ENCODE results near the gene ST6GALNAC2.

The ST6GALNAC2 gene

DNA sequence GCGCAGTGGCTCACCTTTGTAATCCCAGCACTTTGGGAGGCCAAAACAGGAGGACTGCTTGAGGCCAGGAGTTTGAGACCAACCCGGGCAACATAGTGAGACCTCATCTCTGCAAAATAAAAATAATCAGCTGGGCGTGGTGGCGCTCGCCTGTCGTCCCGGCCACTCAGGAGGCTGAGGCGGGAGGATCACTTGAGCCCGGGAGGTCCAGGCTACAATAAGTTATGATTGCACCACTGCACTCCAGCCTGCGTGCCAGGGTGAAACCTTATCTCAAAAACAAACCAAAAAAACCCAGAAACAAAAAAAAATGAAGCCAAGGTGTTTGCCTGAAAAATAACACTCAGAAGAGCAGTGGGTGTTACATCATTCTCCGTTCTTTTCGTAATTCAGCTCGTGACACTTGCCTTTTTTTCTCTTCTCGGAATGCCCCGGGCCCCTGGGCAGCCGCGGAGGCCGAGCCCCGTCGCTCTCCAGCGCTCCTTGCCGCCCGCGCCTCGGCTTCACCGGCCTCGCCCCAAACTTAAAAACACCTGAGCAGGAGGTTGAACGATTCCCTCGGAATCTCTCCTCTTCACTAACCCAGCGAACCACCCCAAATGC, 28.8 kb downstream of the ST6GALNAC2 start:
- no peak for DNase-seq (ENCODE audit: low read depth in 2 of 2)

GRCh38 chr17:76554131-76554530, 31.5 kb downstream of the ST6GALNAC2 start:
- DNase-seq (ENCODE audit: low read depth in 2 of 2) = no peak

- DNase-seq (ENCODE audit: low read depth in 2 of 2) = no peak
Observed at GRCh38 chr17:76553178-76553908, 32.3 kb downstream of the ST6GALNAC2 start.

GRCh38 chr17:76551685-76552084, 34.0 kb downstream of the ST6GALNAC2 start:
- DNase-seq (ENCODE audit: low read depth in 2 of 2) = no peak

DNA sequence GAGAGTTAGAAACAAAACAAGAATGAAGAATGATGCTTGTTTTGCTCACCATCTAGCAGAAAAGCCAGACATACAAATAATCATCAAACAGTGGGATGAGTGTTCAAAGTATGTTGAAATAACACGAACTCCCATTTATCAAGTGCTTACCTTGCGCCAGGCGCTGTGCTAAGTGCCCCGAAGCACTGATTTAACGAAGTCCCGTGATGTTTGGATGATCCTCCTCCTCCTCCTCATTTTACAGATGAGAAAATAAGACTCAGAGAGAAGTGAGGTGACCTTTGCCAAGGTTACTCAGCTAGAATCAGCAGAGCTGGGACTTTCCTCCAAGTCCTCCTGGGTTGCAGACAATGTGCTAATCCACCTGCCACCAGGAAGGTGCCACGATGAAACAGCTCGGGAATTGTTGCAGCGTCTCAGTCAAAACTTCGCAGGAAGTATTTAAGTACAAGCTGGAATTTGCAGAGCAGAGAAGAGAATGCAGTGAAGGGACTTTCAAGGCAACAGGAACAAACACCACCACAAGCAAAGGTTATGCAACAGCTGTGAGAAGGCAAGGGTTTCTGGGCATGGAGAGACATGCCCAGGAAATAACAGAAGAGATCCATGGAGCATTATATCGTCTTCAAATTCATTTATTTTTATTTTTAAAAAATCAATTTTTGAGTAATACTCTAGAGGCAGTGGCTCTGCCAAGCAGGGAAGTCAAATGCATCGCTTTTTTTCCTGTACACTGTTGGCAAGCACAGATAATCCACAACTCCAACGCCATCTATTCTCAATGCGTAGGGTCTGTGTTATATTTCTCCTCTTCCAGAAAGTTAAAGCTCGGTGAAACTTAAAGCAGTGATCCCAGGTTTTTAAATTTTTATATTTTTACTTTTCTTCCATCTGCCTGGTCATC, 34.7 kb downstream of the ST6GALNAC2 start:
- DNase-seq (ENCODE audit: low read depth in 2 of 2) = no peak

DNA sequence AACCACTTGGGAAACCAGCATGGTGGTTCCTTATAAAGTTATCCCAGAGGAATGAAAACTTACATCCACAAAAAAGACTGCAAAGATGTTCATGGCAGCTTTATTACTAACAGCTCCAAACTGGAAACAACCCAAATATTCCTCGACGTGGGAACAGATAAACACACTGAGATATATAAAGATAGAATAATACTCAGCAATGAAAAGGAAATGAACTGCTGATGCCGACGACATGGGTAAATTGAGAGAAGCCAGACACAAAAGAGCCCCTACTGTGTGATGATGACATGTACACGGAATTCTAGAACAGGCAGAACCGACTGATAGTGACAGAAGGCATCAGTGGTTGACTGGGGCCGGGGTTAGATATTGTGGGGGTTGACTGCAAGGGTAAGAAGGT, 36.1 kb downstream of the ST6GALNAC2 start:
- DNase-seq (ENCODE audit: low read depth in 2 of 2) = no peak

DNA sequence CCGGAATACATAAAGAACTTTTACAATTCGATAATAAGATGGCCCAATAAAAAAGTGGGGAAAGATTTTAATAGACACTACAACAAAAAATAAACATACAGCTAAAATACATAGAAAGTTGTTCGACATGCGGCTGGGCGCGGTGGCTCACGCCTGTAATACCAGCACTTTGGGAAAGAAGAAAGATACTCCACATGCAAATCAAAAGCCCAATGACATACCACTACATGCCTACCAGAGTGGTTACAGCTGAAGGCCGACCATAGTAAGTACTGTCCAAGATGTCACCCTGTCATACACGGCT, 36.5 kb downstream of the ST6GALNAC2 start:
- no peak for DNase-seq (ENCODE audit: low read depth in 2 of 2)

DNA sequence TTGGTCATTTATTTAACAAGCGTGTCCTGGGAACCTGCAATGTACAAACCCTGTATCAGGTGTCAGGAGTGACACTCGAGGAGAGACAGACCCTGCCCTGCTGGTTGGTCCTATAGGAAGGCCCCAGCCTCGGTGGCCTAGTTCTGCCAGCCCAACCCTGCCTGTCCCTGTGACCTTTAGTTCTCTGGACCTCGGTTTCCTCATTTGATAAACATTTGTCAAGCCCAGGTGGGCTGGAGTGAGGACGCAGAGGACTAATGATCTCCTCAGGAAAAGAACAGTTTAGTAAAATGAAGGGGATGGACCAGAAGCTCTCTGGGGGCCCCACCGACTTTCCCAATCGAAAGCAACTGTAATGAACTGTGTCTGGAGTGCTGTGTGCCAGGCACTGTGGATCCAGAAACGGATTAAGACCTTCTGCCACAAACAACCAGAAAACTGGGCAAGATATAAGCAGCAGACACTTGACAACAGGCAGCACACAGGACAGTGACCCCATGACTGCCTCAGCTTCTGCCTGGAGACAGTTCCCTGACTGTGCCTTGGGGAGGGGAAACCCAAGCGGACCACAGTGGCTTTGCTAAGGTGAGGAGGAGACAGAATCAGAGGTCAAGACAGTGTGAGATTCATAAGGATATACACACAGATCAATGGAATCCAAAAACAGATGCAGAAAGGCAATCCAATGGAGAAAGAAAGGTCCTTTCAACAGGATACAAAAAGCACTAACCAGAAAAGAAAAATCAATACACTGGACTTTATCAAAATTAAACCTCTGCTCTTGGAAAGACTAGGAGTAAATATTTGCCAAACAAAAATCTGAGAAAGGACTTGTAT, 37.1 kb downstream of the ST6GALNAC2 start:
- no peak for DNase-seq (ENCODE audit: low read depth in 2 of 2)

DNA sequence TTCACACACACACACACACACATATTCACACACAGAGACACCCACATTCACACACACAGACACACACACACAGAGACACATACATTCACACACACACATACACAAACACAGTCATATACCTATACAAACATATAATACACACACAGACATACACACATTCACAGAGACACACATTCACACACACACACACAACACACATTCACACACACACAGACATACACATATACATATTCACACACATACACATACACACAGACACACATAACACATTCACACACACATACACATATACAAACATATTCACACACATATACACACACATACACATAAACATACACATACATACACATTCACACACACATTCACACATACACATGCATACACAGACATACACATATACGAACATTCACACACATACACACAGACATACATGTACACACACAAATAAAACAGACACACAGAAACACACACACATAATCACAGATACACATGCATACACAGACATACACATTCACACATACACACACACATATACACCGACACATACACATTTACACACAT, 37.9 kb downstream of the ST6GALNAC2 start:
- DNase-seq (ENCODE audit: low read depth in 2 of 2) = no peak

- peak; percentile 39 to 43 for DNase-seq (ENCODE audit: low read depth in 2 of 2)
Observed at GRCh38 chr17:76547183-76547641, 38.4 kb downstream of the ST6GALNAC2 start.

DNA sequence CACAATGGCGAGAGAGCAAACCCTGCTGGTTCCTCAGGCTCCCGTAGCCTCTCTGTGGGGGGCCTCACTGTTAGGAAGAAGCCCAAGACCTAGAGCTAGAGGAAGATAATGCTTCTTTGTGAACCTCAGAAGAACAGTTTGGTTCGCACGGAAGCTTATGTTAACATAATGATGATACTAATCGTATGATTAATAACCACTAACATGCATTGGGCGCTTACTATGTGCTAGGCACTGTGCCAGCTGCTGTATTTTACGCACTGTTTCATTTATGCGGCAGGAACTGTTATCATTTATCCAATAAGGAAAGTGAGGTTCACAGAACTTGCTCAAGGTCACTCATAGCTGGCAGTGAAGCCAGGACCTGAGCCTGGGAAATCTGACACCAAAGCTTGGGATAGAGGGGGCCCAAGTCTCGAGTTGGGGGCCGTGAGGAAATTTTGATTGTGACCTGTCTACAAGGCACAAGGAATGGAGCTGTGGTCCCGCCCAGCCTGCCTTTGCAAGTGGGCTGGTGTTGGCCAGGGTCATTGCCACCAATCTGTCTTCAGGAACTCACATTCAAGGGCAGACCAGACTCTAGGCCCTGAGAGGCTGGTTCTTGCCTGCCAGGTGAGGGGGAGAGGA, 39.0 kb downstream of the ST6GALNAC2 start:
- DNase-seq (ENCODE audit: low read depth in 2 of 2) = no peak

GRCh38 chr17:76545918-76546555, 39.6 kb downstream of the ST6GALNAC2 start:
- no peak for DNase-seq (ENCODE audit: low read depth in 2 of 2)

DNA sequence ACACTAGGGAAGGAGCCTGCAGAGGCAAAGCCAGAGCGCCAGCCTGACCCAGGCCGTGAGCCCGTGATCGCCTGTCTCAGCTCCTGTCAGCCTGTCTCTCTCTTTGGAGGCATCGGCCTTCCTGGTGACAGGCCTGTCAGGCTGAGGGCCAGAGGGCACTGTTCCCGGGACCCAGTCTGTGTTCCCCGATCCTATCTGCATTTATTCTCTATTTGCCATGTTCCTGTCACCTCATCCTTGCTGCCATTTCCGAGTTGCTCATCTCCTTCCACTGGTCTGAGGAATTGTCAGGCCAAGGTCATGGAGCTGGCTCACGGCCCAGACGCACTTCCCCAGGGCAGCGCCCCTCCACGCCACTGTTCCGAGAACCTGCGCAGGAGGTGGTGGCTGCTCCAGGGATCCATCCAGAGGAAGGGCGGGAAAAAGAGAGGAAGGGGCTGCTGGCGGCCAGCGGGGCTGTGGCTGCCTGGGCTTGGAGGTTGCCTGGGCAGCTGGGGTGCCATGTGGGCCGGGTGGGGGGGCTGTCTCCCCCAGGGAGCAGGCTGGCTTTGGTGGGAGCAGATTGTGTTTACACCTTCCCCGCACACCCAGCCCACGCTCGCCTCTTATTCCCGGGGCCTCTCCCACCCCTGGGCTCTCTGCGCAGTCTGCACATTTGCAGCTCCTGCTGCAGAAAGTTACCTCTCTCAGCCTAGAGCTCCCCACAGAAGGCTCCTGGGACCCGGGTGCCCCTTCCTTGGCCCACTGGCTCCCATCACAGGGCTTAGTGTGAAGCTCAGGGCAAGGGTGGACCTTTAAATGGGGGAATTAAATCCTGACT, 40.9 kb downstream of the ST6GALNAC2 start:
- DNase-seq (ENCODE audit: low read depth in 2 of 2) = no peak

DNA sequence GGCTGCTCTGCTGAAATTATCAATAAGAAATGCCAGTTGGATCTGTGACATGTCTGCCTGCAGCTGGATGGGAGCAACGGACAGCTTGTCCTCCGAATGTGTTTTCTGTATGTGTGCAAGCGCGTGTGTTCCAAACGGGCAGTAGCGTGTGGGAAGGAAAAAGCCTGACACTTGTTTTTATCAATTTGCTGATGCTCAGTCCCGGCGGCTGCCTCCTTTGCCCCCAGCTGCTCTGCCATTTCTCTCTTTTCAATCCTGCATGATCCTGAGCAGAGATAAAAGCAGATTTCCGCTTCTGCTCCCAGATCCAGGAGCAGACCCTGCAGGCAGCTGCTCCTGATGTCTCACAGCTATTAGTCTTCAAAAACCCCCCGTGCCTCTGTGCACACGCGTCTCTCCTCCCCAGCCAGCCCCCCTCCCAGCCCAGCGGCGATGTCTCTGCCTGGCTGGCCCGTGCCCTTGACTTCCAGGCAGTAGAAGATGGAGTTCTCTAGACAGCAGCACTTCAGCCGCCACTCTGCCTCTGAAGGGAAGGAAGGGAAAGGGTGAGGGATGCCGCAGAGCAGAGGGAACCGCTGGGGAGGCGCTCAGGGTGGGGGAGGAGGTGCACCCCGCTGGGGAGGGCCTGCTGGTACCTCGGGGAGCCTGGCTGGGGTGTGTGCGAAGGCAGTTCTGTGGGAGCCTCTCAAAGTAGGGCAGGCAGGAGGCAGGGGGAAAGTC, 41.7 kb downstream of the ST6GALNAC2 start:
- no peak for DNase-seq (ENCODE audit: low read depth in 2 of 2)

- DNase-seq (ENCODE audit: low read depth in 2 of 2) = no peak
Observed at GRCh38 chr17:76543482-76543825, 42.2 kb downstream of the ST6GALNAC2 start.

DNA sequence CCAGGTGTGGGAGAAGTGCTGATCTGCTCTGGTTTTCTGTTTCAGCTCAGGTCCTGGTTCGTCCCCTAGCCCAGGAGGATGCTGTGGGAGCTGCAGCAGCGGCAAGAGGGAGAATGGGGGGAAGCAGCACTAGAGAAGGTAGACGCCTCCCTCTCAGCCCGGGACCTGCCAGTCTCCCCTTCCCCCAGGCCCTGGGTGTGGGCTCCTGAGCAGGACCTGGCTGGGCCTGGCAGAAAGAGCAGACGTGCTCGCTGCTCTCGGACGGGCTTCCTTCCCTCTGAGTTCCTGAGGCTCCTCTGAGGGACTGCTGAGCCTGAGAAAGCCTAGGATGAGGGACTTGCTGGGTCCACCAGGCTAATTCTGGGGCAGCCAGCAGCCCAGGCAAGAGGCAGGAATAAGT, 42.7 kb downstream of the ST6GALNAC2 start:
- DNase-seq (ENCODE audit: low read depth in 2 of 2) = no peak

DNA sequence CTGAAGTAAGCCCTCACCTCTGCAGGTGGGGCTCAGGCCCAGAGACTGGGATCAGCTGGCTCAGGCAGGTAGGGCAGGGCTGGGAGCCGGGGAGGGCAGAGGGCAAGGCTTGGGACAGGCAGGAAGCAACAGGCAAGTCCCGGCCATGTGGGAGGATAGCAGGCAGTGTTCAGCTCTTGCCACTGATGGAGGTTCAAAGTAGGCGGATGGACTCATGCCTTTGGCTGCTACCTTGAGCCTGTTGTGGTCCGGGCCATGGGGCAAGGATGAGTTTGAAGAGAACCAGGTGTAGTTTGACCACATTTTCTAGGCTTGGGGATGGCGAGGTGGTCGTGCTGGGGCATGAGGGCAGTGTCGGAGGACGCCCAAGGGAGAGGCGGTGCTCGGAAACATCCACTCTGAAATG, 43.1 kb downstream of the ST6GALNAC2 start:
- DNase-seq (ENCODE audit: low read depth in 2 of 2) = no peak

DNA sequence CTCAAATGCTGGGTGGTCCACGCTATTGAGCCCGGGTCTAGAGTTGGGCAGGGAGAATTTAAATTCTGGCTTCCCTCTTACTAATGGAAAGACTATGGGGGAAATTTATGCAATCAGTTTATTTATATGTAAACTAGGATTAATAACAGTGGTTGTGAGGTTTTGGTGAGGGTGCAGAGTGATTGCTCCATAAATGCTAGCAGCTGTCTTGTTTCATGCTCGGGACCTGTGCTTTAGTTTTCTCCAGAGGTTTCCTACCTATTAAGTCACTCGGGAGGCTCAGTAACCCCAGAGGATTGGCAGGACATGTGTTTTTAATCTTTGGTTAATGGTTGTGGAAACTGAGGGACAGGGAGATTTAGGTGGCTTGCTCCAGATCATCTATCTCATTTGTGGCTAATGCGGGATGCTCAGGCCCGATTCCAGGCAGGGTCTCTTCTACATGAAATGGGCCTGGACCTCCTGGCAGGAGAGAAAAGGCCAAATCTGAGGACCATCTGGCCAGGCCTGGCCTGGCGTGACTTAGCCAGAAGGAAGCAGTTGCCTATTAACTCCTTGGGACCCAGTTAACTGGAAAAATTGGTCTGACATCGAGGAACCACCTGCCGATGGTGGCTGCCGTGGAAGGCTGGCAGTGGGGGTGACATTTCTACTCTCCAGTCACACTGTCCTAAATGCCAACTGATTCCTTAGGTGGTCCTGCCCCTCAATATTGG, 43.8 kb downstream of the ST6GALNAC2 start:
- no peak for DNase-seq (ENCODE audit: low read depth in 2 of 2)
